ENCODE measurements around the gene GH1.
"Not testable (repeated sequence)": the region's sequence is repeated elsewhere in the genome, so short reads cannot be mapped to it uniquely, and the experiment has no call there.

DNA sequence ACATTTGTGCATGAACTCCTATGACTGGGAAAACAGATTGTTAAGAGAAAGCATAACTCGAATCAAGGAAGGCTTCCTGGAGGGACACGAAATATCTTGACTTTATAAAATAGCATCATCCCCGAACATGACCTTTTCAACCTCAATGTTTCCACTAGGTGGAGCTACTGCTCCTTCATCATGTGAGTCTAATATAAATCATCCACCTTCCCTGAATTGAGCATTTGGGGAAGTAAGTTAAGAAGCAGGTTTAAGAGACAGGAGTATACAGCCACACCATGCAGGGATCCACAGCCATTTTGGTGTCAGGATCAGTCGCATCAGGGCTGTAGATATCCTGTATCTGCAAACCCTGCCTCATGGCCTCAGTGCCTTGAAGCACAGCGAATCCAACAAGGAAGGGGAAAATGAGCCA lies 14.8 kb downstream of the GH1 start:
- TF ChIP-seq, protein P1, sequence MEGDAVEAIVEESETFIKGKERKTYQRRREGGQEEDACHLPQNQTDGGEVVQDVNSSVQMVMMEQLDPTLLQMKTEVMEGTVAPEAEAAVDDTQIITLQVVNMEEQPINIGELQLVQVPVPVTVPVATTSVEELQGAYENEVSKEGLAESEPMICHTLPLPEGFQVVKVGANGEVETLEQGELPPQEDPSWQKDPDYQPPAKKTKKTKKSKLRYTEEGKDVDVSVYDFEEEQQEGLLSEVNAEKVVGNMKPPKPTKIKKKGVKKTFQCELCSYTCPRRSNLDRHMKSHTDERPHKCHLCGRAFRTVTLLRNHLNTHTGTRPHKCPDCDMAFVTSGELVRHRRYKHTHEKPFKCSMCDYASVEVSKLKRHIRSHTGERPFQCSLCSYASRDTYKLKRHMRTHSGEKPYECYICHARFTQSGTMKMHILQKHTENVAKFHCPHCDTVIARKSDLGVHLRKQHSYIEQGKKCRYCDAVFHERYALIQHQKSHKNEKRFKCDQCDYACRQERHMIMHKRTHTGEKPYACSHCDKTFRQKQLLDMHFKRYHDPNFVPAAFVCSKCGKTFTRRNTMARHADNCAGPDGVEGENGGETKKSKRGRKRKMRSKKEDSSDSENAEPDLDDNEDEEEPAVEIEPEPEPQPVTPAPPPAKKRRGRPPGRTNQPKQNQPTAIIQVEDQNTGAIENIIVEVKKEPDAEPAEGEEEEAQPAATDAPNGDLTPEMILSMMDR (IDR thresholded peaks at IDR 0.05; ENCODE audit: low read length), result peak; percentile 30; the same call in 1 of the 2 replicates
- TF ChIP-seq EZH2 (IDR thresholded peaks at IDR 0.05; ENCODE audit: borderline replicate concordance, low read length), result not testable (repeated sequence)

Measured in OCI-LY1 (cell line).